Measurements from ENCODE around the gene VPREB1. TPM values are rescaled to one million over a fixed set of nuclear protein-coding genes. Genes with fewer than 3 reads are reported as not detected.
"Not testable (repeated sequence)": the region's sequence is repeated elsewhere in the genome, so short reads cannot be mapped to it uniquely, and the experiment has no call there.

The VPREB1 gene
- total RNA-seq, 1 donor, result not detected

GRCh38 chr22:22292656-22293055 is 48.1 kb downstream of the VPREB1 start:
- not testable (repeated sequence) for H3K4me1 ChIP-seq (ENCODE audit: insufficient read depth, low read length)

GRCh38 chr22:22293436-22293835 is 48.9 kb downstream of the VPREB1 start:
- not testable (repeated sequence) for H3K27me3 ChIP-seq (ENCODE audit: insufficient read depth, low read length); H3K9me3 ChIP-seq (ENCODE audit: low read depth, low read length); H3K4me3 ChIP-seq (ENCODE audit: low read length); H3K4me1 ChIP-seq (ENCODE audit: insufficient read depth, low read length)

More at GRCh38 chr22:22292656-22293055, 48.1 kb downstream of the VPREB1 start:
- H3K9me3 ChIP-seq (ENCODE audit: low read depth, low read length); H3K4me3 ChIP-seq (ENCODE audit: low read length); H3K27me3 ChIP-seq (ENCODE audit: insufficient read depth, low read length): not testable (repeated sequence)

GRCh38 chr22:22294641-22295040 is 50.1 kb downstream of the VPREB1 start:
- H3K27me3 ChIP-seq (ENCODE audit: insufficient read depth, low read length); H3K4me1 ChIP-seq (ENCODE audit: insufficient read depth, low read length); H3K4me3 ChIP-seq (ENCODE audit: low read length); H3K9me3 ChIP-seq (ENCODE audit: low read depth, low read length): not testable (repeated sequence)

All from mononuclear cell (primary cell).